GM21786 (cell line): ENCODE data around the gene NLRX1.
"Not testable (repeated sequence)": the region's sequence is repeated elsewhere in the genome, so short reads cannot be mapped to it uniquely, and the experiment has no call there.

Source experiments
- ATAC-seq: cut with Tn5 transposase; IDR thresholded peaks from one replicate; pipeline ENCODE4 v1.9.1; 2021; ENCODE audit not compliant: unreplicated experiment

NLRX1 gene

DNA sequence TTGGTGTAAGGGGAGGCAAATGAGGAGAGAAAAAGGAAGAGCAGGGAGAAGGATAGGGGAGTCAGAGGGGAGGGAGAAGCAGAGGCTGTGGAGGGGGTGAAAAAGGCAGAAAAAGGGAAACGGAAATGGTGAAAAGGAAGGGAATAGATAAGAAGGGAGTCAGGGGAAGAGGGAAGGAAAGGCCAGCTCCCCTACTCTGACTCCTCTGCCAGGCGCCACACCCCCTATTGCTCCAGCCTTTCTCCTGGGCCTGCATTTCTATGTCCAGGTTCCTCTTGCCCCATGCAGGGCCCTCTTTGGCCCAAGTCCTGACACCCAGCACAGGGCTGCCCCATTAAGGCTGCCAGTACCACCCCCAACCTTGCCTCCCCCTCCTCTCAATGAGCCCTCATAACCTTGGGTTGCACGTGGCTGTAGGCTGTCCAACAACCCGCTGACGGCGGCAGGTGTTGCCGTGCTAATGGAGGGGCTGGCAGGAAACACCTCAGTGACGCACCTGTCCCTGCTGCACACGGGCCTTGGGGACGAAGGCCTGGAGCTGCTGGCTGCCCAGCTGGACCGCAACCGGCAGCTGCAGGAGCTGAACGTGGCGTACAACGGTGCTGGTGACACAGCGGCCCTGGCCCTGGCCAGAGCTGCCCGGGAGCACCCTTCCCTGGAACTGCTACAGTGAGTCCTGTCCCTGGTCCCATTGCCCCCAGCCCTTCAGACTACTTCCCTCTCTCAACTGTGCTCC lies 13.3 kb downstream of the NLRX1 start:
- no peak for ATAC-seq

DNA sequence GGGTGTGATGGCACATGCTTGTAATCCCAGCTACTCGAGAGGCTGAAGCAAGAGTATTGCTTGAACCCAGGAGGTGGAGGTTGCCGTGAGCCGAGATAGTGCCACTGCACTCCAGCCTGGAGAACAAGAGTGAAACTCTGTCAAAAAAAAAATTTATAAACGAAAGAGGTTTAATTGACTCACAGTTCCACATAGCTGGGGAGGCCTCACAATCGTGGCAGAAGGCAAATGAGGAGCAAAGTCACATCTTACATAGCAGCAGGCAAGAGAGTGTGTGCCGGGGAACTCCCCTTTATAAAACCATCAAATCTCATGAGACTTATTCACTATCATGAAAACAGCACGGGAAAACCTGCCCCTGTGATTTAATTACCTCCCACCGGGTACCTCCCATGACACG lies 15.9 kb downstream of the NLRX1 start:
- not testable (repeated sequence) for ATAC-seq

DNA sequence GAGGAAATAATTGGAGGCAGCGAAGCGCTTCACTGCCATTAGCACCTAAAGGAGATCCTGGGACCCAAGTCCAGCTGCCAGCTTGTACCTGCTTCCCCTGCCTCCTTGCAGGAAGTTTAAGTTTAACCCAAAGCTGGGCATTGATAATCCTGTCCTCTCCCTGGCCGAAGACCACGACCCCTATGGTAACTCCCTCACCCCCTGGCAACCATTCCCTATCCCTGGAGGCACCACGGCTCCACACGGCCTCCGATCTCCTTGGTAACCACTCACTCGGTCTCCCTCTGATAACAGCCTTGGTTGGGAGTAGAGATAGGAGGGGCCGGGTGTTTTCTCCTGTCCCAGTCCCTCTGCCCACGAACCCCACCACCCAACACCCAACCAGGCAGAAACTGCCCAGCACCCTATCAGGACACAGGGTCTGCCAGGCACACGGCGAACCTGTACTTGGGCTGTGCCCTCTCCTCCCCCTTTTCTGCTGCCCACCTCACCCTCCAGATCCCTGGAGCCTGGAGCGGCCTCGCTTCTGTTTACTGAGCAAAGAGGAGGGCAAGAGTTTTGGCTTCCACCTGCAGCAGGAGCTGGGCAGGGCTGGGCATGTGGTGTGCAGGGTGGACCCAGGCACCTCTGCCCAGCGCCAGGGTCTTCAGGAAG lies 17.6 kb downstream of the NLRX1 start:
- no peak for ATAC-seq

DNA sequence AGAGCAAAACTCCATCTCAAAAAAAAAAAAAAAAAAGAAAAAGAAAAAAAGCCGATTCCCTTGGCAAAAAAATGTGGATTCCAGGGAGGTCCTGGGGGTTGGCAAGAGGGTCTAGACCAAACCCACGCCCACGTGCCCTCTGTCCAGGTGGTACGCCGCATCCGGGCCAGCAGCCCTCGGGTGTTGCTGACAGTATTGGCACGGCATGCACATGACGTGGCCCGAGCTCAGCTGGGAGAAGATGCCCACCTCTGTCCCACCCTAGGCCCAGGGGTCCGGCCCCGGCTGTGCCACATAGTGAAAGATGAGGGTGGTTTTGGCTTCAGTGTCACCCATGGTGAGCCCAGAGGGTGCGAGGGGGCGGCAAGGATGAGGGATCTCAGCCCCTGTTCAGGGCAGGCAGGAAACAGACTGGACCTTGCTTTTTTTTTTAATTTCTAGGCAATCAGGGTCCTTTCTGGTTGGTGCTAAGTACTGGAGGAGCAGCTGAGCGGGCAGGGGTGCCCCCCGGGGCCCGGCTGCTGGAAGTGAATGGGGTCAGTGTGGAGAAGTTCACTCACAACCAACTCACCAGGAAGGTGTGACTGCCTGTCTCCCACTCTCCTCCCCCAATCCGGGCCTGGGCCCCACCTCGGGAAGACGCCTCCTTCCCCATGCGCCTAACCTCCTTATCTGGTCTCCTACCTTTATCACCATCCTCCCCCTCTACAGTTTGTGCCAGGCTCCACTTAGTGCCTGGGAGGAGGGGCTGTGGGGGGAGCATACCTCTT lies 18.8 kb downstream of the NLRX1 start:
- no peak for ATAC-seq

DNA sequence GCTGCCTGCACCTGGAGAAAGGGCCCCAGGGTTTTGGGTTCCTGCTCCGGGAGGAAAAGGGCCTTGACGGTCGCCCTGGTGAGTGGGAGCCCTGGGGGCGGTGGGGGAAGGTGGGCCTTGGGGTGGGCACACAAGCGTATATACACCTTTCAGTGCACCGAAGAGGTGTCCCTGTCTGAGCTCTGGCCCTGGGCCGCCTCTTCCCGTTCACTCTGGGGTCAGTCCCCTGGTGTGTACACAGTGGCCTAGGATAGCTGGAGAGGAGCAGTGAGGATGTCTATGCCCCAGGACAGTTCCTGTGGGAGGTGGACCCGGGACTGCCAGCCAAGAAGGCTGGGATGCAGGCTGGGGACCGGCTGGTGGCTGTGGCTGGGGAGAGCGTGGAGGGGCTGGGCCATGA lies 19.5 kb downstream of the NLRX1 start:
- ATAC-seq: no peak

DNA sequence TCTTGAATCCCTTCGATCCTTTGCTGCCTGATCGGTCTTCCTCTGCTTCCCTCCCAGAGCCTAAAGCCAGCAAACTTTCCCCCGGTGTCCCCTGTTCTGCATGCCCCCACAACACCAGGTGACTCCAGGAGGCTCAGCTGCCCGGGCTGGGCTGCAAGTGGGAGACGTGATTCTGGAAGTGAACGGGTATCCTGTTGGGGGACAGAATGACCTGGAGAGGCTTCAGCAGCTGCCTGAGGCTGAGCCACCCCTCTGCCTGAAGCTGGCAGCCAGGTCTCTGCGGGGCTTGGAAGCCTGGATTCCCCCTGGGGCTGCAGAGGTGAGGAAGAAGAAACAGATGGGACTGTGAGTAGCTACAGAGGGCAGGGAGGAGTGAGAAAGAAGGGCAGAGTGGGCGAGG lies 20.4 kb downstream of the NLRX1 start:
- ATAC-seq: no peak

DNA sequence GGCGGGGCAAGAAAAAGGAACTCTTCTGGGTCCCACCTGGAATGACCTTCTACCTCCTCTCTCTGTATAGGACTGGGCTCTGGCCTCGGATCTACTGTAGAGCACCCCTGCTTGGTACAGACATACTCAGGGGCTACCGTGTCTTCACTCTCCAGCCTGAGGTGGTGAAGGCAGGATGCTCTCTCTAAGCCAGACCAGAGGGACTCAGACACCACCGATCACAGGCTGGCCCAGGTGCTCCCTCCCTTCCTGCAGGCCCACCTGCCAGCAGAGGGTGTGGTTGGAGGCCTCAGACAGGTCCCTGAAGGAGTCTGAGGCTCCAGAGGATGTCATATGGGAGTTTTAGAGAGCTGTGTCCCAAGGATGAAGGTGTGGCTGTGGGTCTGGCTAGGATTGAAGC lies 20.9 kb downstream of the NLRX1 start:
- no peak for ATAC-seq

DNA sequence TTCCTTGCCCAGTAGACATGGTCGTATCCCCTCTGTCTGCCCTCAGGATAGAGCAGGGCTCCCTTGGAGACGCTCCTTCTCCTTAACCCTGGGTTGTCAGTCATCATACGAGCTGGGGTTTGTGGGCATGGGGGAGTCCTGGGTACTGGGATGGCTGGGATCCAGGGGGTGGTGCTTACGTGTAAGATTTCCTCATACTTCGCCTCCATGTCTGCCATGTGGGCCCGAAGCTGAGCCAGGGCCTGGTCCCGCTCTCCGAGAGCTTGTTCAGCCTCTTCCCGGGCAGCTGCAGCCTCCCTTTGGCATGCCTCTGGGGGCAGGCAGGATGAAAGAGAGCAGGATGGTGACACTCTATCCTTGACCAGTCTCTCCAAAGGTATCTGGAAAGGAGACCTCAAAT lies 22.0 kb downstream of the NLRX1 start:
- no peak for ATAC-seq

DNA sequence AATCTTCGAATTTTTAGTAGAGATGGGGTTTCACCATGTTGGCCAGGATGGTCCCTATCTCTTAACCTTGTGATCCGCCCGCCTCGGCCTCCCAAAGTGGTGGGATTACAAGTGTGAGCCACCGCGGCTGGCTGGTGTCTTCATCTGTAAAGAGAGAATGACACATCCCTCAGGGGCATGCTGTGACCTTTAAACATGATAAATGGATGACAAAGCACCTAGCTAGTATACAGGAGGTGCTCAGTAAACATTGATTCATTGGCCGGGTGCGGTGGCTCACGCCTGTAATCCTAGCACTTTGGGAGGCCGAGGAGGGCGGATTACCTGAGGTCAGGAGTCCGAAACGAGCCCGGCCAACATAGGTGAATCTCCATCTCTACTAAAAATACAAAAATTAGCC lies 22.7 kb downstream of the NLRX1 start:
- ATAC-seq: not testable (repeated sequence)

DNA sequence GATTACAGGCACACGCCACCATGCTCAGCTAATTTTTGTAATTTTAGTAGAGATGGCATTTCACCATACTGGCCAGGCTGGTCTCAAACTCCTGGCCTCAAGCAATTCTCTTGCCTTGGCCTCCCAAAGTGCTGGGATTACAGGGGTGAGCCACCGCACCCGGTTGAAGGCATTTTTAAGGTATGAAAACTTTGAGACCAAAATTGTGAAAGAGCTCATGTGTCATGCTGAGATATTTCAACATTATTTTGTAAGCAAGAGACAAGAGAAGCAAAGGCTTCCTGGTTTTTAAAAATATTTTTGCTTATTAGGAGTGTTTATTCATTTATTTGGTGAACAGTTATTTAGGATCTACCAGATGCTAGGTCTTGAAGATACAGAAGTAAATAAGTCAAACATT lies 23.6 kb downstream of the NLRX1 start:
- no peak for ATAC-seq

DNA sequence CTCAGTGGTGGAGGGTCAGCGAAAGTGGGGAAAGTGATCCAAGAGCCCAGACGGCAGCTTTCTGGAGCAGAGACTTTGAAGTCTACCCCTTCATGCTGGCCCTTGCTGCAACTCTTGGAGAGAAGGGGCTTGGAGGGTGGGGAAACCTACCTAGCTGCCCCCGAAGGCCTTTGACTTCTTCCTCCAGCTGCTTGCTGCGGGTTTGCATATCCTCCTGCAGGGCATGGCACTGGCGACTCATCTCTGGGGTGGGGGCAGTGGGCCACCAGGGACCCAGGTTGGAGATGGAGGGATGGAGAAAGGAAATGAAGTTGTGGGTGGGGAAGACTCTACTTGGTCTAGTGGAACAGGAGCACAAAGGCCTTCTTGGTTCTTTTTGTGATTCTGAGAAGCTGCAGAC lies 24.5 kb downstream of the NLRX1 start:
- no peak for ATAC-seq

DNA sequence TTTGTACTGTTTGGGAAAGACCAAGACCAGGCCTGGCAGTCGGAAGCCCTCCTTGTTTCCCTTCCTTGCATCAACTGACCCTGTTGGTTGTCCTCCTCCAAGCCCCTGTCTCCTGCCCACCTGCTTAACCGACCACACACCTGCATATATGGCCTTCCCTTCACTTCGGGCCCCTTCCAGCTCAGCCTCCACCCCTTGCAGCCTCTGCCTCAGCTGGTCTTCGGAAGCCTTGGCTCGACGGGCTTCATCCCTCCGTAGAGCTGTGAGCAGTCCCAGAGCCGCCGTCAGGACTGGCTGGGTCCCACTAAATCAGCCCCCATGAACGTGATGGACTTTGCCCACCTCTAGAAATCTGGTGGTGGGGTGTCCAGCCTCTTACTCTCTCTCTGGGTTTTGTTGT lies 25.1 kb downstream of the NLRX1 start:
- ATAC-seq: no peak

DNA sequence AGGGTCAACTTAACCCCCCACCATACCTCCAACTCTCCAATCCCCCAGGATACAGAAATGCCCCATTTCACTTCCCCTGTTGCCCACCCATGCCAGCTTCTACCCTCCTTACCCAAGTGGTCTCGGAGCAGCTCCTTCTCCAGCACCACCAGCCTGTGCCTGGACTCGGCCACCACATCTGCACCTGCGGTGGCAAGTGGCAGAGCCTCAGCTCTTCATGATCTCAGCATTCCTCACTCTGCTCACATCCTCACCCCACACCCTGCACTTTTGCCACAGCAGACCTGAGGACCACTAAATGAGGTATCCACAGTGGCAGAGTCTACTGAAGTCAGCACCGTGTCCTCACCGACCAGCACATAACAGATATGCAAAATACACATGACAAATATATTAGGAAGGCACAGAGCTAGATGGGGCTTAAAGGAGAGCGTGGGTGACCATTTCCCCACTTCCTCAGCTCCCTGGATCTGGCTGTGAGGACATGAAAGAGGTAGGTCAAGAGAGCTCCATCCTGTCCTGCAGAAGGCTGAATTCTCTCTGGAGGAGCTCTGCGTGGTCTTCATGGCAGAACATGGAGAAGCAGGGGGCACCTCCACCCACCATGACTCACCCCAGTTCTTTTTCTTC lies 26.4 kb downstream of the NLRX1 start:
- no peak for ATAC-seq

DNA sequence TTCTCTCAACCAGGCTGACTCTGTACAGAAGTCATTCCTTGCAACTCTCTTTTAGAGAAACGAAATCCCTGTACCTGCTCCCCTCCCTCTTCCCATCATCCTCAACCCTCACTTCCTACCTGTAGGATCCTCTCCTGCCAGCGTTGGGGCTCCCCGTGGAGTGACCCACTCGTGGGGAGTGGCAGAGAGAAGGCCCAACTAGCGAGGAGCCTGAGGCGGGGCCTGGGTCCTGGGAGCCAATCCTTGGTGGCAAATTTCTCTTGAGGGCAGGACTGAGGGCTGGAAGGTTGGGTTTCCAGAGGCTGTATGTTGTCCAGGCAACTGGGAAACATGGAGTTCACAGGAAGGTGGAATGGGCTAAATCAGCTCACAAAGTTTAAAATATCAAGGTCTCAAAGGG lies 27.2 kb downstream of the NLRX1 start:
- no peak for ATAC-seq

DNA sequence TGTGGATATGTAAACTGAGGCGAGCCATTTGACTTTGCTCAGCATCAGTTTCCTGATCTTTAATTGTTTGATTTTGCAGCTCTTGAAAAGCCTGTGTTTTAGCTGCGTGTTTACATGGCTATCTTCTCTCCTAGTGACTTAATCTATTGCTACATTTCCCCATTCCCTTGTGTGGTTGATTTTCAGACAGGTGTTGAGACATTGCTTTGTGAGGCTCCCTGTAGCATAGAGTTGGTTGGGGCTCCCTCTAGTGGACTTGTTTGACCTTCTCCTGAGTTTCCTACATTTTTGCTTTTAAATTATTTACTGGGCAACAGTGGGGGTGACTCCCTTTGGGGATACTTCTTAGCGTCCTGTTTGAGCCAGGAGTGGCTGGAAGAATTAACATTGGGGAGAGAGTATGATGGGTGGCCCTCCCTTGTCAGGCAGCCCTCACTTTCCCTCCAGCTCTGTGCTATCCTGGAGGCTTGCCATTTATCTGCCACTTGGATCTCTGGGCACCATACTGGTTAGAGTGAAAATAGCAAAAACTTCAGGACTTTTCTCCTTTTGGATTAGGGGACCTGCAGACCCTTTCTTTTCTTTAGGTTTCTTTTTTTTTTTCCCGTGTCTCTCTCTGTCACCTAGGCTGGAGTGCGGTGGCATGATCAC lies 28.4 kb downstream of the NLRX1 start:
- peak; percentile 84 for ATAC-seq

DNA sequence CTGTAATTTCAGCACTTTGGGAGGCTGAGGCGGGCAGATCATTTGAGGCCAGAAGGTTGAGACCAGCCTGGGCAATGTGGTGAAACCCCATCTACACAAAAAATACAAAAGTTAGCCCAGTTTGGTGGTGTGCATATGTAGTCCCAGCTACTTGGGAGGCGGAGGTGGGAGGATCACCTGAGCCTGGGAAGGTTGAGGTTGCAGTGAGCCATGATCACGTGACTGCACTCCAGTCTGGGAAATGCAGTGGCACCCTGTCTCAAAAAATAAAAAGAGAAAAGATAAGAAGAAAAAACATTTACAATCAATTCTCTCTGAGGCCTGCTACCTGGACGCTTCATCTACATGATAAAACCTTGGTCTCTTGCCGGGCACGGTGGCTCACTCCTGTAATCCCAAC lies 30.4 kb downstream of the NLRX1 start:
- no peak for ATAC-seq

DNA sequence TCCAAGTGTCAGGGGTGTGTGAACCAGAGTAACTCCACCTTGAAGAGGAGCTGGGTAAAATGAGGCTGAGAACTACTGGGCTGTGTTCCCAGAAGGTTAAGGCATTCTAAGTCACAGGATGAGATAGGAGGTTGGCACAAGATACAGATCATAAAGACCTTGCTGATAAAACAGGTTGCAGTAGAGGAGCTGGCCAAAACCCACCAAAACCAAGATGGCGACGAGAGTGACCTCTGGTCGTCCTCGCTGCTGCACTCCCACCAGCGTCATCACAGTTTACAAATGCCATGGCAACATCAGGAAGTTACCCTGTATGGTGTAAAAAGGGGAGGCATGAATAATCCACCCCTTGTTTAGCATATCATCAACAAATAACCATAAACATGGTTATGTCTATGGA lies 32.7 kb downstream of the NLRX1 start:
- not testable (repeated sequence) for ATAC-seq

DNA sequence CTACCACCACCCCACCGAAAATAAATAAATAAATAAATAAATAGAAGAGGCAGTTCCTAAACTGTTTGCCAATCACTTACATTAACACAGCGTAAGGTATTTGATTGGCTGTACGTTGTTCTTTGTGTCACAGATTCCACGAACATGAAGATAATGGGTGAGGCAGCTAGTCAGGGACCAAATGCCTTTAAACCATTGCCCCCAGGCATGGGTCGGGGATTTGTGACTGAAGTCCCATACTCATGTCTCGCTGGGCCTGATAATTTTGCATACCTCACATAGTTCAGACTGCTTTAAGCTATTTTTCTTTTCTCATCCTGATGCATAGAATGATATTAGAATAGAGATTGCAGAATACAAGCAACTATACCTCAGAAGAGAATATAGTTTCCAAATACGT lies 34.0 kb downstream of the NLRX1 start:
- ATAC-seq: no peak

DNA sequence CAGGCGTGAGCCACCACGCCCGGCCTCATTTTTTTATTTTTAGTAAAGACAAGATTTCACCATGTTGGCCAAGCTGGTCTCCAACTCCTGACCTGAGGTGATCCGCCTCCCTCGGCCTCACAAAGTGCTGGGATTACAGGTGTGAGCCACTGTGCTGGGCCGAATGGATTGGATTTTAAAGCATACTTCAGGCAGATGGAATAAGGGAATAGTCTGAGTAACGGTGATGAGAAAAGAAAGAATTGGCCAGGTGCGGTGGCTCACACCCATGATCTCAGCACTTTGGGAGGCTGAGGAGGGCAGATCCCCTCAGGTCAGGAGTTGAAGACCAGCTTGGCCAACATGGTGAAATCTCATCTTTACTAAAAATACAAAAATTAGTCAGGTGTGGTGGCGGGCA lies 35.5 kb downstream of the NLRX1 start:
- ATAC-seq: no peak

DNA sequence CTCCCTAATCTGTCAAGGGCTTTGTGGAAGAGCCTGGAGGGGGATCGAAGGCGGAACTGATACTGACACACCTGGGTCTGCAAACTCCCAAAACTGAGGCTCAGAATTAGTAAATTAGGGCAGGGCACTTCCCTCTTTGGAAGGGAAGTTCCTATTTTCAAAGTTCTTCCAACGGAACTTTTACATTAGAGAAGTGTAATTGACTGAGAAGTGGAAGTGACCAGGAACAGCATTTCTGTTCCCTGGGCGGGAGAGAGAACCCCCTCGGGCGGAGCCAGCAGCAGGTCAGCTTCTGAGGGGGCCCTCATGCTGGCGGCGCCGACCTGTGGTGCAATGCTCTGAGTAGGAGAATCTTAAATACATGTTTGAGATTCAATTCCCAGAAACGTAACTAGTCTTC lies 36.6 kb downstream of the NLRX1 start:
- no peak for ATAC-seq
